ENCODE measurements around the gene SELENOI. TPM values are rescaled to one million over a fixed set of nuclear protein-coding genes. Genes with fewer than 3 reads are reported as not detected.
"Not testable (repeated sequence)": the region's sequence is repeated elsewhere in the genome, so short reads cannot be mapped to it uniquely, and the experiment has no call there.

The SELENOI gene
- total and polyA plus RNA-seq, 8 donors = 15.9 to 34.4 (median 17.9) TPM

- Histone ChIP-seq H3K27me3 (no peaks in the 10 kb centered on the region), H3K9me3 (no peaks in the 10 kb centered on the region), H3K4me3 (no peak overlapping the region), H3K27ac (no peak overlapping the region), H3K36me3 (no peaks in the 10 kb centered on the region), H3K4me1 (no peaks in the 10 kb centered on the region)
- TF ChIP-seq CTCF (IDR thresholded peaks at IDR 0.05) = no peak
- DNase-seq = no peak
- intact Hi-C loops (cut with DNase I) = no loop called here
- no peak for ATAC-seq
These were observed 29.9 kb upstream of the SELENOI start for GRCh38 chr2:26316041-26316440.

GRCh38 chr2:26316845-26317244 is 29.1 kb upstream of the SELENOI start:
- Histone ChIP-seq H3K4me1 (no peaks in the 10 kb centered on the region), H3K27ac (no peak overlapping the region), H3K9me3 (no peaks in the 10 kb centered on the region), H3K4me3 (no peak overlapping the region), H3K36me3 (no peaks in the 10 kb centered on the region), H3K27me3 (no peaks in the 10 kb centered on the region)
- intact Hi-C loops (cut with DNase I) = no loop called here
- no peak for ATAC-seq
- no peak for DNase-seq
- no peak for TF ChIP-seq CTCF (IDR thresholded peaks at IDR 0.05)

- Histone ChIP-seq H3K4me1 (no peaks in the 10 kb centered on the region), H3K9me3 (no peaks in the 10 kb centered on the region), H3K27me3 (no peaks in the 10 kb centered on the region), H3K27ac (no peak overlapping the region), H3K4me3 (no peak overlapping the region), H3K36me3 (no peaks in the 10 kb centered on the region)
- DNase-seq = no peak
- no peak for TF ChIP-seq CTCF (IDR thresholded peaks at IDR 0.05)
- ATAC-seq = no peak
- intact Hi-C loops (cut with DNase I) = no loop called here
These were observed 28.4 kb upstream of the SELENOI start for GRCh38 chr2:26317377-26318105.

GRCh38 chr2:26318950-26319349 is 27.0 kb upstream of the SELENOI start:
- no peaks in the 10 kb centered on the region for H3K9me3 ChIP-seq
- H3K27ac ChIP-seq = no peak overlapping the region
- no peaks in the 10 kb centered on the region for H3K4me1 ChIP-seq
- no peak for DNase-seq
- no peaks in the 10 kb centered on the region for H3K27me3 ChIP-seq
- no peak for ATAC-seq
- intact Hi-C loops (cut with DNase I) = no loop called here
- no peak overlapping the region for H3K4me3 ChIP-seq
- H3K36me3 ChIP-seq = no peaks in the 10 kb centered on the region
- TF ChIP-seq CTCF (IDR thresholded peaks at IDR 0.05) = no peak

GRCh38 chr2:26324479-26324878 is 21.5 kb upstream of the SELENOI start:
- H3K27ac ChIP-seq; H3K36me3 ChIP-seq; H3K4me3 ChIP-seq; H3K9me3 ChIP-seq; intact Hi-C loops (cut with DNase I); H3K4me1 ChIP-seq; DNase-seq; H3K27me3 ChIP-seq; ATAC-seq: not testable (repeated sequence)

GRCh38 chr2:26324903-26325302 is 21.0 kb upstream of the SELENOI start:
- Histone ChIP-seq H3K9me3 (no peaks in the 10 kb centered on the region), H3K36me3 (no peaks in the 10 kb centered on the region), H3K27ac (no peak overlapping the region), H3K27me3 (no peaks in the 10 kb centered on the region), H3K4me1 (peaks cover 0 to 14% of the 10 kb centered on the region in 2 donors), H3K4me3 (no peak overlapping the region)
- TF ChIP-seq CTCF (IDR thresholded peaks at IDR 0.05) = no peak
- no peak for DNase-seq
- intact Hi-C loops (cut with DNase I) = no loop called here
- ATAC-seq = no peak

Measured in left lung (tissue), 10 donors.